Hepatocyte (in vitro differentiated cells): Measurements from ENCODE around the gene GMPPB. TPM values are rescaled to one million over a fixed set of nuclear protein-coding genes. Genes with fewer than 3 reads are reported as not detected.

Experiments
- DNase-seq: peaks from one replicate; pipeline ENCODE4 v3.0.0-alpha.2; 2016; ENCODE audit warnings: low spot score
- H2AFZ ChIP-seq: fragments of 200-600 bp; sonication (generic); 2 replicates; pipeline ENCODE4 v1.6.0; 2016; ENCODE audit warnings: antibody characterized with exemption, mild to moderate bottlenecking
- H3K27ac ChIP-seq: fragments of 200-600 bp; sonication (generic); 2 replicates; pipeline ENCODE4 v1.5.1; 2016; ENCODE audit warnings: mild to moderate bottlenecking
- H3K27me3 ChIP-seq: fragments of 200-600 bp; sonication (generic); 2 replicates; pipeline ENCODE4 v1.6.1; 2016
- H3K36me3 ChIP-seq: fragments of 200-600 bp; sonication (generic); replicated peaks from 2 replicates; pipeline ENCODE4 v1.5.1; 2016; ENCODE audit warnings: low read depth; ENCODE audit not compliant: insufficient read depth
- H3K4me1 ChIP-seq: fragments of 200-600 bp; sonication (generic); 2 replicates; pipeline ENCODE4 v1.5.1; 2016; ENCODE audit warnings: mild to moderate bottlenecking, moderate library complexity; ENCODE audit not compliant: insufficient read depth
- H3K4me2 ChIP-seq: fragments of 200-600 bp; sonication (generic); 2 replicates; pipeline ENCODE4 v1.6.0; 2016
- H3K4me3 ChIP-seq: fragments of 200-600 bp; sonication (generic); 2 replicates; pipeline ENCODE4 v1.5.1; 2016; ENCODE audit warnings: mild to moderate bottlenecking
- H3K79me2 ChIP-seq: fragments of 200-600 bp; sonication (generic); 2 replicates; pipeline ENCODE4 v1.6.0; 2017; ENCODE audit warnings: mild to moderate bottlenecking
- H3K9me2 ChIP-seq: fragments of 200-600 bp; sonication (generic); replicated peaks from 2 replicates; pipeline ENCODE4 v1.6.0; 2017; ENCODE audit warnings: mild to moderate bottlenecking; ENCODE audit not compliant: insufficient read depth
- H3K9me3 ChIP-seq: fragments of 200-600 bp; sonication (generic); 2 replicates; pipeline ENCODE4 v1.5.1; 2016; ENCODE audit warnings: low read depth, mild to moderate bottlenecking
- H4K20me1 ChIP-seq: fragments of 200-600 bp; sonication (generic); 2 replicates; pipeline ENCODE4 v1.6.0; 2016; ENCODE audit warnings: mild to moderate bottlenecking; ENCODE audit not compliant: insufficient read depth, poor library complexity, severe bottlenecking
- CTCF ChIP-seq: fragments of 200-600 bp; sonication (generic); IDR thresholded peaks from 2 replicates; pipeline ENCODE4 v1.5.1; 2016; ENCODE audit warnings: antibody characterized with exemption, mild to moderate bottlenecking; ENCODE audit not compliant: poor library complexity
- EZH2 ChIP-seq: fragments of 200-600 bp; sonication (generic); IDR thresholded peaks from 2 replicates; pipeline ENCODE4 v1.6.1; 2016; ENCODE audit warnings: antibody characterized with exemption, mild to moderate bottlenecking, borderline replicate concordance
- EZH2phosphoT487 ChIP-seq: fragments of 200-600 bp; sonication (generic); IDR thresholded peaks from one replicate; pipeline ENCODE4 v1.6.1; 2018; ENCODE audit warnings: antibody characterized with exemption, mild to moderate bottlenecking, low read depth, moderate library complexity; ENCODE audit not compliant: unreplicated experiment, severe bottlenecking
- WGBS: methylation state at CpG from one replicate; pipeline ENCODE4 v1.1.6; 2016; ENCODE audit warnings: low lambda C conversion rate; ENCODE audit errors: missing lambda C conversion rate; 5-methylcytosine and 5-hydroxymethylcytosine counted together
- polyA plus RNA-seq: library from polyadenylated mRNA; unstranded; fragments of >200 nt; fragmentation: Nextera tagmentation; extraction: Ambion mirVana; gene quantifications from 2 replicates; pipeline ENCODE4 v1.2.1, GENCODE V29; 2016
- small RNA-seq: library from RNA; depleted of rRNA; stranded (forward); fragments of <200 nt; gene quantifications from one replicate; pipeline ENCODE3, GENCODE V24; 2014
- total RNA-seq: library from RNA; depleted of rRNA; stranded (reverse); fragments of >200 nt; gene quantifications from 2 replicates; pipeline ENCODE4 v1.2.3, GENCODE V29; 2014

GMPPB gene
- total and polyA plus RNA-seq, 2 experiments from 2014 or later: 24.3 to 41.0 TPM

GRCh38 chr3:49670940-49671290, 52.8 kb downstream of the GMPPB start:
- Histone ChIP-seq H3K79me2 (peaks cover 9% of the 10 kb centered on the region), H3K27me3 (no peaks in the 10 kb centered on the region), H3K4me1 (peaks cover 42% of the 10 kb centered on the region), H3K9me2 (no peaks in the 10 kb centered on the region), H3K4me3 (no peak overlapping the region), H3K36me3 (no peaks in the 10 kb centered on the region), H4K20me1 (no peaks in the 10 kb centered on the region), H3K27ac (no peak overlapping the region), H2AFZ (no peak overlapping the region), H3K4me2 (no peak overlapping the region), H3K9me3 (no peaks in the 10 kb centered on the region)
- 77% methylated on average over 6 of the region's 6 CpGs for WGBS
- TF ChIP-seq EZH2phosphoT487 (no peak), CTCF (no peak), EZH2 (no peak)
- no peak for DNase-seq

Small RNAs within 50 kb of the gene (small RNA-seq; reads per million reads assigned to genes)
- gene AMIGO3 (not detected), gene COX6CP14 (not detected)

Other genes with a start within 250 kb of the GMPPB start
- 0.16 and 0.37 TPM in 2 replicates for gene BSN, start 169.5 kb downstream of the GMPPB start, total RNA-seq
- gene BSN, start 169.5 kb downstream of the GMPPB start, polyA plus RNA-seq: 0.44 and 0.66 TPM in 2 replicates
- 120 and 125 TPM in 2 replicates for gene APEH, start 49.6 kb downstream of the GMPPB start, total RNA-seq
- gene APEH, start 49.6 kb downstream of the GMPPB start, polyA plus RNA-seq: 138 and 148 TPM in 2 replicates
- gene MST1, start 34.5 kb downstream of the GMPPB start, total RNA-seq: 90.3 and 116 TPM in 2 replicates
- 137 and 158 TPM in 2 replicates for gene MST1, start 34.5 kb downstream of the GMPPB start, polyA plus RNA-seq
- gene RNF123, start 34.4 kb downstream of the GMPPB start, total RNA-seq: 27.7 and 32.1 TPM in 2 replicates
- 34.6 and 39.1 TPM in 2 replicates for gene RNF123, start 34.4 kb downstream of the GMPPB start, polyA plus RNA-seq
- gene AMIGO3, start 4.3 kb downstream of the GMPPB start, total RNA-seq: 0.57 and 0.76 TPM in 2 replicates
- gene AMIGO3, start 4.3 kb downstream of the GMPPB start, polyA plus RNA-seq: 1.7 and 2.4 TPM in 2 replicates
- 32.3 and 32.6 TPM in 2 replicates for gene IP6K1, start 62.6 kb upstream of the GMPPB start, total RNA-seq
- gene IP6K1, start 62.6 kb upstream of the GMPPB start, polyA plus RNA-seq: 21.6 and 23.8 TPM in 2 replicates
- gene CDHR4, start 75.9 kb upstream of the GMPPB start, total RNA-seq: 0.57 TPM in 1 of 2 replicates, not detected in the other
- 0.57 and 1.5 TPM in 2 replicates for gene CDHR4, start 75.9 kb upstream of the GMPPB start, polyA plus RNA-seq
- 4.5 and 5.1 TPM in 2 replicates for gene INKA1, start 79.3 kb upstream of the GMPPB start, total RNA-seq
- 5.8 and 6.2 TPM in 2 replicates for gene INKA1, start 79.3 kb upstream of the GMPPB start, polyA plus RNA-seq
- 10.7 and 14.7 TPM in 2 replicates for gene UBA7, start 90.0 kb upstream of the GMPPB start, total RNA-seq
- 21.6 and 22.2 TPM in 2 replicates for gene UBA7, start 90.0 kb upstream of the GMPPB start, polyA plus RNA-seq
- 2.5 and 4.9 TPM in 2 replicates for gene TRAIP, start 132.6 kb upstream of the GMPPB start, total RNA-seq
- 3.1 and 6.6 TPM in 2 replicates for gene TRAIP, start 132.6 kb upstream of the GMPPB start, polyA plus RNA-seq
- 3.5 and 3.9 TPM in 2 replicates for gene CAMKV, start 146.0 kb upstream of the GMPPB start, total RNA-seq
- gene CAMKV, start 146.0 kb upstream of the GMPPB start, polyA plus RNA-seq: 2.0 and 2.7 TPM in 2 replicates
- gene MST1R, start 179.9 kb upstream of the GMPPB start, total RNA-seq: 7.5 and 8.7 TPM in 2 replicates
- gene MST1R, start 179.9 kb upstream of the GMPPB start, polyA plus RNA-seq: 5.3 and 12.1 TPM in 2 replicates
- 10.7 and 13.6 TPM in 2 replicates for gene MON1A, start 205.9 kb upstream of the GMPPB start, total RNA-seq
- 9.5 and 11.5 TPM in 2 replicates for gene MON1A, start 205.9 kb upstream of the GMPPB start, polyA plus RNA-seq
- 59.6 and 69.0 TPM in 2 replicates for gene RBM6, start 216.2 kb upstream of the GMPPB start, total RNA-seq
- gene RBM6, start 216.2 kb upstream of the GMPPB start, polyA plus RNA-seq: 47.2 and 78.5 TPM in 2 replicates